Ascending aorta (tissue), 2 donors: ENCODE results near the gene UCMA. TPM values are rescaled to one million over a fixed set of nuclear protein-coding genes. Genes with fewer than 3 reads are reported as not detected.
A peak's percentile ranks its signal among the peaks of the same experiment; 100 is the strongest.

Experiments used
- DNase-seq, 2 donors: peaks; one replicate each; pipeline ENCODE4 v3.0.0-alpha.2; 2019; ENCODE audit warnings: low spot score in 2 of 2
- H3K27ac ChIP-seq, 2 donors: fragments of 200-600 bp; sonication (generic); one replicate each; pipeline ENCODE4 v1.5.1; 2016 to 2017; ENCODE audit warnings: mild to moderate bottlenecking in 1 of 2
- H3K27me3 ChIP-seq: fragments of 200-600 bp; sonication (generic); one replicate; pipeline ENCODE4 v1.5.1; 2017
- H3K36me3 ChIP-seq, 2 donors: fragments of 200-600 bp; sonication (generic); one replicate each; pipeline ENCODE4 v1.5.1; 2016
- H3K4me1 ChIP-seq, 2 donors: fragments of 200-600 bp; sonication (generic); one replicate each; pipeline ENCODE4 v1.5.1; 2016 to 2017; ENCODE audit warnings: mild to moderate bottlenecking in 1 of 2
- H3K4me3 ChIP-seq, 2 donors: fragments of 200-600 bp; sonication (generic); one replicate each; pipeline ENCODE4 v1.5.1; 2016 to 2017; ENCODE audit warnings: mild to moderate bottlenecking in 1 of 2
- H3K9me3 ChIP-seq, 2 donors: fragments of 200-600 bp; sonication (generic); one replicate each; pipeline ENCODE4 v1.5.1; 2016
- intact Hi-C: fragments of 100-400 bp; cut with DNase I; formaldehyde crosslinking; loops from one replicate; pipeline ENCODE4 v1.15.1; 2023
- total RNA-seq: library from RNA; depleted of rRNA; stranded (reverse); fragments of >200 nt; gene quantifications from one replicate; pipeline ENCODE4 v1.1.0, GENCODE V29; 2016
- TF ChIP-seq, protein P1 (sequence below), 3 experiments: fragments of 200-600 bp in 2 of 3; fragments of 450-650 bp in 1 of 3; sonication (generic) in 2 of 3; IDR thresholded peaks; one replicate each; pipeline ENCODE4 v1.5.1; 2016 to 2019; ENCODE audit warnings: antibody characterized with exemption in 3 of 3, mild to moderate bottlenecking in 1 of 3, moderate library complexity in 1 of 3

UCMA gene
- total RNA-seq, 1 donor from 2014 or later, result not detected

- no peak overlapping the region for H3K27ac ChIP-seq
Observed at GRCh38 chr10:13218878-13219277, 15.3 kb downstream of the UCMA start.

GRCh38 chr10:13213163-13213562, 21.0 kb downstream of the UCMA start:
- H3K27me3 ChIP-seq, result no peaks in the 10 kb centered on the region
- intact Hi-C loops, result no loop called here
- H3K4me1 ChIP-seq, result no peaks in the 10 kb centered on the region
- H3K36me3 ChIP-seq, result no peaks in the 10 kb centered on the region
- no peak overlapping the region for H3K27ac ChIP-seq
- no peak for DNase-seq
- TF ChIP-seq, protein P1, sequence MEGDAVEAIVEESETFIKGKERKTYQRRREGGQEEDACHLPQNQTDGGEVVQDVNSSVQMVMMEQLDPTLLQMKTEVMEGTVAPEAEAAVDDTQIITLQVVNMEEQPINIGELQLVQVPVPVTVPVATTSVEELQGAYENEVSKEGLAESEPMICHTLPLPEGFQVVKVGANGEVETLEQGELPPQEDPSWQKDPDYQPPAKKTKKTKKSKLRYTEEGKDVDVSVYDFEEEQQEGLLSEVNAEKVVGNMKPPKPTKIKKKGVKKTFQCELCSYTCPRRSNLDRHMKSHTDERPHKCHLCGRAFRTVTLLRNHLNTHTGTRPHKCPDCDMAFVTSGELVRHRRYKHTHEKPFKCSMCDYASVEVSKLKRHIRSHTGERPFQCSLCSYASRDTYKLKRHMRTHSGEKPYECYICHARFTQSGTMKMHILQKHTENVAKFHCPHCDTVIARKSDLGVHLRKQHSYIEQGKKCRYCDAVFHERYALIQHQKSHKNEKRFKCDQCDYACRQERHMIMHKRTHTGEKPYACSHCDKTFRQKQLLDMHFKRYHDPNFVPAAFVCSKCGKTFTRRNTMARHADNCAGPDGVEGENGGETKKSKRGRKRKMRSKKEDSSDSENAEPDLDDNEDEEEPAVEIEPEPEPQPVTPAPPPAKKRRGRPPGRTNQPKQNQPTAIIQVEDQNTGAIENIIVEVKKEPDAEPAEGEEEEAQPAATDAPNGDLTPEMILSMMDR (IDR thresholded peaks at IDR 0.05), result no peak
- no peaks in the 10 kb centered on the region for H3K9me3 ChIP-seq
- no peak overlapping the region for H3K4me3 ChIP-seq

More at GRCh38 chr10:13218878-13219277, 15.3 kb downstream of the UCMA start:
- Histone ChIP-seq H3K27me3 (no peaks in the 10 kb centered on the region), H3K9me3 (no peaks in the 10 kb centered on the region), H3K4me1 (no peaks in the 10 kb centered on the region), H3K4me3 (no peak overlapping the region), H3K36me3 (no peaks in the 10 kb centered on the region)
- intact Hi-C loops, result no loop called here
- peak in 1 of 2 donors; percentile 18 for DNase-seq
- TF ChIP-seq, protein P1 (IDR thresholded peaks at IDR 0.05), result no peak

GRCh38 chr10:13206546-13207443, 27.4 kb downstream of the UCMA start:
- Histone ChIP-seq H3K9me3 (no peaks in the 10 kb centered on the region), H3K4me1 (no peaks in the 10 kb centered on the region), H3K36me3 (no peaks in the 10 kb centered on the region), H3K27me3 (no peaks in the 10 kb centered on the region), H3K27ac (no peak overlapping the region), H3K4me3 (no peak overlapping the region)
- TF ChIP-seq, protein P1 (IDR thresholded peaks at IDR 0.05), result peak in 2 of 3 experiments; percentile 24 to 38
- no peak for DNase-seq
- intact Hi-C loops, result no loop called here

DNA sequence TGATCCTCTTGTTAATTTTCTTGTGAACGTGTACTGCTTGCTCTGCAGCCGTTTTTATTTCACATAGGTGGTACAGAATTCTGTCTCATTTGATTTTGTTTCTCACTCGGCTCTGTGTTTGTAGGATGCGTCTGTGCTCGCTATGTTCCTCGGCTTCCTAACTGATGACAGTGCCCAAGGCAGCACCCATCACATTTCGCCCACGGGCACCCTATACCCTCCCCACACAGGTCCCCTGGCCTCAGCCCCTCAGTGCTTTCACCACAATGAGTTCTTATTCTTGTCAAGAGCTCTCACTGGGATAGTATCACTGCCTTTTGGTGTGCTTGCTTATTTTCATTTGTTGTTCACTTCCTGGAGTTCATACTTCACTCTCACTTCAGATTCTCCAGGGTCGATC, 28.1 kb downstream of the UCMA start:
- DNase-seq, result no peak
- TF ChIP-seq, protein P1 (IDR thresholded peaks at IDR 0.05), result no peak
- no peaks in the 10 kb centered on the region for H3K9me3 ChIP-seq
- no peaks in the 10 kb centered on the region for H3K36me3 ChIP-seq
- no peaks in the 10 kb centered on the region for H3K27me3 ChIP-seq
- no peak overlapping the region for H3K27ac ChIP-seq
- no peaks in the 10 kb centered on the region for H3K4me1 ChIP-seq
- intact Hi-C loops, result no loop called here
- H3K4me3 ChIP-seq, result no peak overlapping the region

DNA sequence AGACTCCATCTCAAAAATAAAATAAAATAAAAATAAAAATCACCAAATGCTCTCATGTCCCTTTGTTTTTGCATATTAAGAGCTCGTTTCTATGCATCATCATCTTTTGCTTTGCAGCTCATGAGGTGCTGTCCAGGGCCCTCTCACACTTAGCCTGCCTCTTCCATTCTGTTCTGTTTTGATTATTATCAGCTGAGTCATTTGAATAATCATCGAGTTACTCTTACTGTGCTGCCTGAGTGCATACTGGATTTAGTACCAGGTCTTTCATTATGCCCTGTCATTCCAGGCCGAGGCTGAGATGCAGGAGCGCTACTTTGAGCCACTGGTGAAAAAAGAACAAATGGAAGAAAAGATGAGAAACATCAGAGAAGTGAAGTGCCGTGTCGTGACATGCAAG, 33.0 kb downstream of the UCMA start:
- Histone ChIP-seq H3K27me3 (no peaks in the 10 kb centered on the region), H3K4me3 (no peak overlapping the region), H3K27ac (no peak overlapping the region), H3K9me3 (no peaks in the 10 kb centered on the region), H3K36me3 (no peaks in the 10 kb centered on the region), H3K4me1 (no peaks in the 10 kb centered on the region)
- DNase-seq, result no peak
- intact Hi-C loops, result no loop called here
- TF ChIP-seq, protein P1 (IDR thresholded peaks at IDR 0.05), result no peak
